Right lobe of liver (tissue), 4 donors: ENCODE data around the gene SLC38A4.

Source experiments
- CTCF ChIP-seq, 4 donors: fragments of 200-600 bp in 3 of 4; fragments of 450-650 bp in 1 of 4; IDR thresholded peaks; one replicate each; pipeline versions ENCODE4 v1.5.1 to v1.8.0; 2016 to 2022; ENCODE audit warnings: antibody characterized with exemption in 4 of 4, mild to moderate bottlenecking in 2 of 4
- POLR2A ChIP-seq: fragments of 450-650 bp; IDR thresholded peaks from one replicate; pipeline ENCODE4 v1.6.1; 2017; ENCODE audit warnings: antibody characterized with exemption, mild to moderate bottlenecking
- donor health status: DM: no; HTN: no; CAD: no.
- donor health status: DM: no; HTN: no; CAD: no.
- donor health status: DM: no; HTN: yes; CAD: no.

DNA sequence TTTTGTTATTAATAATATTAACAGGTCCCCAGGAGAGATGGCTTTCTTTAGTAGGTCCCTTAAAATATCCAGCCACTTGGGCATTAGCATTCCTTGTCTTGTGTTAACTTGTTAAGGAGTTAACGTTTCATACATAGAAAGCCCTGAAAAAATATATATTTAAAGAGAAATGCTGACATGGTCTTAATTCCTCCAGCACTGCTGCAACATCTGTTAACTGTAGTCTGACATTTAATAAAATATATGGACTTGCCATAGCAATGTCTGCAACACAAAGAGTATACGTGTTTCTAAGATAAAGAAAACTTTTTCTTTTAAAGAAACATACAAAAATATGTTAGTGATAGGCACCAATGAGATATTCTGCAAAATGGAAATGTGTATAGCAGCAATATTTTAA is 10.0 kb downstream of the SLC38A4 start:
- TF ChIP-seq POLR2A = no peak
- TF ChIP-seq CTCF (IDR thresholded peaks at IDR 0.05) = no peak
